Esophagus squamous epithelium (tissue), 4 donors: ENCODE results near the gene KIAA1671.

ENCODE experiments used
- CTCF ChIP-seq, 6 experiments: fragments of 450-650 bp in 4 of 6; fragments of 200-600 bp in 2 of 6; sonication (generic) in 2 of 6; IDR thresholded peaks; one replicate each; pipeline ENCODE4 v1.5.1; 2016 to 2019; ENCODE audit warnings: antibody characterized with exemption in 6 of 6, mild to moderate bottlenecking in 4 of 6, moderate library complexity in 4 of 6
- POLR2A ChIP-seq, 4 donors: fragments of 450-650 bp; IDR thresholded peaks; one replicate each; pipeline ENCODE4 v1.6.1; 2017; ENCODE audit warnings: antibody characterized with exemption in 4 of 4, mild to moderate bottlenecking in 4 of 4, moderate library complexity in 3 of 4

DNA sequence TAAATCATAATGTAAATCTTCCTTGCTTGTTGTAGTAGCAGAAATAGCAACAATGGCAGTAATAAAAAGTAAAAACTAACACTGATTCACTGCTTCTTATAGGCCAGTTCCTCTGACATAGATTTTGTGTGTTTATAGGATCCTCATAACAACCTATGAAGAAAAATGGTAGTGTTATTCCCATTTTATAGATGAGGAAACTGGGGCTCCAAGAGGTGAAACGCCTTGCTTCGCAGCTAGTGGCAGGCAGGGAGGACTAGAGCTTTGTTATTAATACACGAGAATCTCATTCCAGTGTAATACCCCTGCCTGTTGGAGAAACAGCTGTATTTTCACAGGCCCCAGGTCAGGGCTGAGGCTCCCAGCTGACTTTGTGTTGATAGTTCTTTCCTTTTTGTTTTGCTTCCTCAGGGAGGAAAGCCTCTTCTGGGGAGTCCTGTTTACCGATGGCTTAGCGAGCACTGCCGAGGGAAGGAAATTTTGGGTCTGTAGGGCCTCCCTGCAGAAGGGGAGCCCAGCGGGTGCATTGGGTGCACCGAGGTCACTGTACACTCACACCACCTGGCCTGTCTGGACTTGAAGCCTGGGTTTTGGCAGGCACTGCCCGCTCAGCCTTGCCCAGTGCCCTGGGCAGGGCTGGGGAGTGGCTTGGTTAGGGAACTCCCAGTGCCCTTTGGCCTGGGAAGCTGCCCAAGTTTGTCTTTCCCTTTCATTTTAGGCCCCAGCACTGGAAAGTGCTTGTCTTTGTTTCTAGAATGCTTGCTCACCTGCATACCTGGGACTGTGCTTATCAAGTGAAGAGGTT is 13.5 kb downstream of the KIAA1671 start:
- TF ChIP-seq CTCF (IDR thresholded peaks at IDR 0.05) (no peak), POLR2A (IDR thresholded peaks at IDR 0.05) (no peak)
